Metanephros (tissue), 1 donor: ENCODE data around the gene PTPN14. TPM values are rescaled to one million over a fixed set of nuclear protein-coding genes. Genes with fewer than 3 reads are reported as not detected.

Experiments
- total RNA-seq: library from RNA; depleted of rRNA; stranded (reverse); fragments of >200 nt; gene quantifications from one replicate; pipeline ENCODE4 v1.2.3, GENCODE V29; 2014

PTPN14 gene
- total RNA-seq = 50.6 TPM

GRCh38 chr1:214551436-214552173, at the start of gene PTPN14:
PTPN14 (minus strand) TSS chr1:214551602; CDS start chr1:214464803, 86,799 bp downstream.

Other genes with a start within 250 kb of the PTPN14 start
- gene CENPF, start 51.6 kb upstream of the PTPN14 start, total RNA-seq = 17.6 TPM